ENCODE data around the gene RPS13. TPM values are rescaled to one million over a fixed set of nuclear protein-coding genes. Genes with fewer than 3 reads are reported as not detected.
A peak's percentile ranks its signal among the peaks of the same experiment; 100 is the strongest.
"Not testable (repeated sequence)": the region's sequence is repeated elsewhere in the genome, so short reads cannot be mapped to it uniquely, and the experiment has no call there.

RPS13 gene
- total RNA-seq, 1 donor from 2014 or later: 1,233 TPM

- peak in 1 of 2 donors; percentile 6 for DNase-seq (ENCODE audit: low read depth in 2 of 2)
Measured at GRCh38 chr11:17036666-17037658, 40.5 kb downstream of the RPS13 start.

GRCh38 chr11:17034027-17034426, 43.4 kb downstream of the RPS13 start:
- DNase-seq (ENCODE audit: low read depth in 2 of 2): not testable (repeated sequence)

DNA sequence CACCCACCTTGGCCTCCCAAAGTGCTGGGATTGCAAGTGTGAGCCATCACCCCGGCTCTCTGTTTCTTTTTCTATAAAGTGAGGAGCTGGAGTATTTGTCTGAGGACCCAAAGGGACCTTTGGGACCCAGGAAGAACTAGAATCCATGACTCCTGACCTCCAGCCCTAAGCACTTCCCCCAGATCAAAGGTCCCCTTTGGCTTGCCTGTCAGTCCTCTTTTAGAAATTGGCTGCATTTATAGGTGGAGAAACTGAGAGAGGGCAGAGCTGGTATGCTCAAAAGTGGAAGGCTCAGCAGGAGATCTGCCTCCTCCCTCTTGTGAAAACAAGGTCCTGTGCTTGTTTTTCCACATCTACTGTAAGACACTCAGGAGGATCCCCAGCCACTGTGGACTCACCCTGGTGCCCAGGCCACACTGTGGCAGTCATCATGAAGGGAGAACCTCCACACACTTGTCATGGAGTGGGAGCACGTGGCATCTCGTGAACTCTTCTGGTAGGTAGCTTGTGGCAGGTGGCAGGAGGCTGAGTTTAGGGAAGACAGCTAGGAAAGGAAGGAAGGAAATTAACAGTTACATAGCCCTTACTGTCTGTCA, 50.9 kb downstream of the RPS13 start:
- no peak for DNase-seq (ENCODE audit: low read depth in 2 of 2)

GRCh38 chr11:17024924-17025323, 52.5 kb downstream of the RPS13 start:
- DNase-seq (ENCODE audit: low read depth in 2 of 2): no peak

Other genes with a start within 250 kb of the RPS13 start
- 1.1 and 4.8 TPM in 2 replicates for gene PLEKHA7, start 63.3 kb downstream of the RPS13 start, total RNA-seq
- gene PIK3C2A, start 130.3 kb upstream of the RPS13 start, total RNA-seq: 29.8 and 35.5 TPM in 2 replicates
- gene NUCB2, start 199.1 kb upstream of the RPS13 start, total RNA-seq: 31.3 and 46.9 TPM in 2 replicates